Umbilical cord (tissue), 2 donors: Measurements from ENCODE around the gene TRAPPC14. TPM values are rescaled to one million over a fixed set of nuclear protein-coding genes. Genes with fewer than 3 reads are reported as not detected.
"Not testable (repeated sequence)": the region's sequence is repeated elsewhere in the genome, so short reads cannot be mapped to it uniquely, and the experiment has no call there.

Source experiments
- DNase-seq: peaks from one replicate; pipeline ENCODE4 v3.0.0-alpha.2; 2015; ENCODE audit warnings: low spot score
- total RNA-seq: library from RNA; depleted of rRNA; stranded (reverse); fragments of >200 nt; gene quantifications from one replicate; pipeline ENCODE4 v1.2.3, GENCODE V29; 2014; ENCODE audit warnings: low replicate concordance; ENCODE audit not compliant: insufficient read depth

The TRAPPC14 gene, protein sequence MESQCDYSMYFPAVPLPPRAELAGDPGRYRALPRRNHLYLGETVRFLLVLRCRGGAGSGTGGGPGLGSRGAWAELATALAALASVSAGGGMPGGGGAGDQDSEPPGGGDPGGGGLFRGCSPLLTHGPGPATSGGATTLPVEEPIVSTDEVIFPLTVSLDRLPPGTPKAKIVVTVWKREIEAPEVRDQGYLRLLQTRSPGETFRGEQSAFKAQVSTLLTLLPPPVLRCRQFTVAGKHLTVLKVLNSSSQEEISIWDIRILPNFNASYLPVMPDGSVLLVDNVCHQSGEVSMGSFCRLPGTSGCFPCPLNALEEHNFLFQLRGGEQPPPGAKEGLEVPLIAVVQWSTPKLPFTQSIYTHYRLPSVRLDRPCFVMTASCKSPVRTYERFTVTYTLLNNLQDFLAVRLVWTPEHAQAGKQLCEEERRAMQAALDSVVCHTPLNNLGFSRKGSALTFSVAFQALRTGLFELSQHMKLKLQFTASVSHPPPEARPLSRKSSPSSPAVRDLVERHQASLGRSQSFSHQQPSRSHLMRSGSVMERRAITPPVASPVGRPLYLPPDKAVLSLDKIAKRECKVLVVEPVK
- total RNA-seq: 2.6 TPM

GRCh38 chr7:100158229-100159098 is at the start of gene TRAPPC14:
TSS of gene TRAPPC14 (minus strand) at chr7:100158723. CDS start at chr7:100158499, 224 bp downstream.
- peak; percentile 90 for DNase-seq

DNA sequence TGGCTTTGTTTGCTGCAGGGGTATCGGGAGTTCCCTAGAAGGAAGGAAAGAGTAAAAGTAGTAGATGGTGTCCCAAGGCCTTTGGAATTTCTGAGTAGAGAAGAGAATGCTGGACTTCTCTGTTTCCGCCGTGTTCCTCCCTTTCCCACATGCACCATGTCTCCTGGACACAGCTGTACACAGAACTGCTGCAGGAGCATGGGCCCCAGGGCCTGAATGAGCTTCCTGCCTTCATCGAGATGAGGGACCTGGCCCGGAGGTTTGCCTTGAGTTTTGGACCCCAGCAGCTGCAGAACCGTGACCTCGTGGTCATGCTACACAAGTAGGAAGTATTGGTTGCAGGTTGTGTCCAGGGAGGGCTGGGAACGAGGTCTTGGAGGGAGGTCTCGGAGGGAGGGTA is 45.9 kb upstream of the TRAPPC14 start:
- no peak for DNase-seq

DNA sequence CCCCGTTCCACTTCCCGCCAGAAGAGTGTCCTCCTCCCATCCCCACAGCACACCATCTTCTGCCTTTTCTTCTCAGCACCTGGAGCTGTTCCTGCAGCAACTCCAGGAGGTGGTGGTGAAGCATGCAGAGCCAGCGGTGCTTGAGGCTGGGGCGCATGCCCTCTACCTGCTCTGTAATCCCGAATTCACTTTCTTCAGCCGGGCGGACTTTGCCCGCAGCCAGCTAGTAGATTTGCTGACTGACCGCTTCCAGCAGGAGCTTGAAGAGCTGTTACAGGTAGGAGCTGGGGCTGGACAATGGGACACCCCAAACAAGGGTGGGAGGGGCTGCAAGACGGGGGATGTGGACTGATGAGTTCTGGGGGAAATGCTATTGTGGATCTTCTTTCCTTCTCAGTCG is 42.2 kb upstream of the TRAPPC14 start:
- no peak for DNase-seq

- no peak for DNase-seq
Measured at GRCh38 chr7:100198266-100198665, 39.7 kb upstream of the TRAPPC14 start.

GRCh38 chr7:100195901-100196322 is 37.4 kb upstream of the TRAPPC14 start:
- DNase-seq: not testable (repeated sequence)

DNA sequence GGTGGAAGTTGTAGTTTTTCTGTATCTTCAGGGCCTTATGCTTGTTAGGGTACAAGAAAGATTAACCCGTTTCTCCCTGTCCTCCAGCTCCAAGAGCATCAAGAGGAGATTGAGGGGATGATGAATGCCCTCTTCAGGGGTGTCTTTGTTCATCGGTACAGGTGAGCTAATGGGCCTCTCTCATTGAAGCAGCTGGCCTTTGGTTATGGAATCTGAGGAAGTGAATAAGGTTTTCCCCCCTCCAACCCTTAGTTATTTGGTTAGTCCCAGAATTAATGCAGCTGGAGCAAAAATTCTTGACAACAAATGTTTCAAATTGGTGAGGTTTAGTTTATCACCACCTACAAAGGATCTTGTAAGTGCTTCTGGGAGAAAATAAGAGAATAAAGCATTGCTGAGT is 36.7 kb upstream of the TRAPPC14 start:
- DNase-seq: no peak

DNA sequence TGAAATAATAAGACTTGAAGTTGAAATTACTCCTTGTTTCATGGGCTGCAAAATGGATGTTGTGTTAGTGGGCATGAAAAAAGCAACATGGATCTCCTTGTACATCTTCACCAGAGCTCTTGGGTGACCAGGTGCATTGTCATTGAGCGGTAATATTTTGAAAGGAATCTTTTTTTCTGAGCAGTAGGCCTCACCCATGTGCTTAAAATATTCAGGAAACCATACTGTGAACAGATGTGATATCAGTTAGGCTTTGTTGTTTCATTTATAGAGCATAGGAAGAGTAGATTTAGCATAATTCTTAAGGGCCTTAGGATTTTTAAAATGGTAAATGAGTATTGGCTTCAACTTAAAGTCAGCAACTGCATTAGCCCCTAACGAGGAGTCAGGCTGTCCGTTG is 34.4 kb upstream of the TRAPPC14 start:
- no peak for DNase-seq

- not testable (repeated sequence) for DNase-seq
Measured at GRCh38 chr7:100192281-100192862, 33.8 kb upstream of the TRAPPC14 start.

GRCh38 chr7:100191775-100192174 is 33.3 kb upstream of the TRAPPC14 start:
- no peak for DNase-seq

- DNase-seq: peak; percentile 30
Measured at GRCh38 chr7:100190048-100190711, 31.7 kb upstream of the TRAPPC14 start.

DNA sequence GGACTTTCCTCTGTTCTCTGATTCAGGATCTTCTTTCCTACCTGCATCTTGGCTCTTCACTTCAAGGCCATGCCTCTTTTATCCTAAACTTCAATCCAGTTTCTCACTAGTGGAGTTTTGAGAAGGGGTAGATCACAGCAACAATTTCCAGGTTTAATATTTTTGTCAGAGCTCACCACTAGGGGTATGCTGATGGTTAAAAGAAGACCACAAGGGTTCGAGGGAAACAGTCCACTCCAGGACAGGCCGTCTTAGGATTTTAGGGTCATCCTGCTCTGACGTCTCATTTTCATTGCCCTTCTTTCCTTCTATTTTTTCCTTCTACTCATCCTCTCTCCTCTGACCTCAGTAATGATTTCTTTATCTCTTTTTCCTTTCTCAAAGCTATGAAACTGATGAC is 30.5 kb upstream of the TRAPPC14 start:
- DNase-seq: no peak

- DNase-seq: peak; percentile 63
Measured at GRCh38 chr7:100185726-100186125, 27.2 kb upstream of the TRAPPC14 start.

DNA sequence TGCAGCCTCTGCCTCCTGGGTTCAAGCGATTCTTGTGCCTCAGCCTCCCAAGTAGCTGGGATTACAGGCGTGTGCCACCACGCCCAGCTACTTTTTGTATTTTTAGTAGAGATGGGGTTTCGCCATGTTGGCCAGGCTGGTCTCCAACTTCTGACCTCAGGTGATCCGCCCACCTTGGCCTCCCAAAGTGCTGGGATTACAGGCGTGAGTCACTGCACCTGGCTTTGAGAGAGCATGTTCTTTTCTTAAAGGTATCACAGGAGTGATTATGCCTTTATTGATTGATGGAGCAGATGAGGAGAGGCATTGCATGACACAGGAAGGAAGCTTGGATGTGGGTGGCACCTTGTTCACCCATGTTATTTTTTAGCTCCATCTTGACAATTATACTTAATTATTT is 24.6 kb upstream of the TRAPPC14 start:
- not testable (repeated sequence) for DNase-seq

GRCh38 chr7:100182616-100183015 is 24.1 kb upstream of the TRAPPC14 start:
- not testable (repeated sequence) for DNase-seq

- not testable (repeated sequence) for DNase-seq
Measured at GRCh38 chr7:100180084-100180483, 21.6 kb upstream of the TRAPPC14 start.

DNA sequence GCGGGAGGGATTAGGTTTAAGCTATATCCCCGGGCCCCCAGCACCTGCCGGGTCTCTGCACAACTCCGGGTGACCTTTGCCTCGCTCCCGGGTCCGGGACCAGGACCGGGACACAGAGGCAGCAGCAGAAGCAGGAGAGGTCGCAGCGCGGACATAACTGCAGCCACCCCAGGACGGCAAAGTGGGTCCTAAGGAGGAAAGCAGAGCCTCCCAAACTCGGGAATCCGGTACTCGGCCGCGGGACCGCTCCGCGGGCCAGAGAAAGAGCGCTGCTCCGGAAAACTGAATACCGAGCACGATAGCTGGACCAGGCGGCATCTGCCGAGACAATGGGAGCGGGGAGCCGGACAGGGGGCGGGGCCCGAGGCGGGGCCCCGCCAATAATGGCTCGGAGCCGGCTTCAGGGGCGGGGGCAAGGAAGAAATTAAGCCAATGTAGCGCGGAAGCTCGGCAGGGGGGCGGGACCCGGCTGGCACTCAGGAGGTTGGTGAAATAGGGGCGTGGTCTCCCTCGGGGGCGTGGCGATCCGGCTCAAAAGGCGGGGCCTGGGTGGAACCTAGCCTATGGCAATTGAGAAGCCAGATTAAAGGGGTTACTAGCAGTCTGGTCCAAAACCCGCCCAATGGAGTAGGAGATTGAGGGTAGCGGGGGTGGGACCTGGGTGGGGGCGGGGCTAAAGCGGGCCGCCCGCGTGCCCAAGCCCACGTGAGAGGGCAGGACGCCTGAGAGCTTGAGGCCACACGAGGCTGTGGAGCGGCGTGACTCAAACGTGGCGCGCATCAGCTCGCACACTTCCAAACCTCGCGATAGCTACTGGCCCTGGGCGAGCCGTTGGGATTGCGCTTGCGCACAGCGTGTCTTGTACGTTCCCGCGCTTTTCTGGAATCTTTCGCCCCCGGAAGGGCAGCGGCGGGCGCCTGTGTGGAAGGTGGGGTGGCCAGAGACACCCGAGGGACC is 18.8 kb upstream of the TRAPPC14 start, which contains the start of the genes GPC2 and STAG3:
GPC2 (minus strand) TSS at position 337 of the 957 bp plus-strand sequence; CDS start at position 155, 182 bp downstream.
STAG3 (plus strand) TSS at position 874 of the 957 bp plus-strand sequence. CDS start 2,639 bp downstream, outside the sequence.
- peak; percentile 94 for DNase-seq

GRCh38 chr7:100176096-100177044 is 17.8 kb upstream of the TRAPPC14 start:
- no peak for DNase-seq

DNA sequence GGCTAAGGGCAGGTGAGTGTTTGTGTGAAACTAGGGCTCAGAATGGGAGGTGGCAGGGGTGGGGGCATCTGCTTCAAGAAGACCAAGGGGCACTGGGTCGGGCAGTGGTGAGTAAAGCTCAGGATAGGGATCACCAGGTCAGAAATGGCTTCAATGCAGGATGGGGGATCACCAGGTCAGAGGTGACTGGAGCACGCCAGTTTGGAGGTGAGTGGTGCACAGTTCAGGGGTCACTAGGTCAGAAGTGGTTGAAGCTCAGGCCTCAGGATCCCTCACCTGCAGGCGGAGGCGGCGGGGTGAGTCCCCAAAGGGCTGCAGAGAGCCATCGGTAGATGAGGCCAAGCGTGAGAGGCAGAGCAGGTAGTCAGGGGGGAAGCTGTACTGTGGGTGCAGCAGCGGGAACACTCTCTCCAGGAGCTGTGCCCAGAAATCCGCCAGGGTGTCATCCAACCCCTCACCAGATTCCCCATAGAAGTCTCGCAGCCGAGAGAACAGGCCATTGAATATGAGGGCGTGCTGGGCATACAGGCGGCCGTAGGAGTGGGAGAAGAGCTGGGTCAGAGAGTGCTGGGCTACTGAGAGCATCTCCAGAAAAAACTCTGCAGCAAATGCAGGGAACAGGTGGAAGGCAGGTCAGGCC is 16.9 kb upstream of the TRAPPC14 start:
- DNase-seq: no peak
